ENCODE measurements around the gene AK4. TPM values are rescaled to one million over a fixed set of nuclear protein-coding genes. Genes with fewer than 3 reads are reported as not detected.

Gene AK4
- total and polyA plus RNA-seq, 2 experiments from 2014 or later = 65.4 to 110 TPM

DNA sequence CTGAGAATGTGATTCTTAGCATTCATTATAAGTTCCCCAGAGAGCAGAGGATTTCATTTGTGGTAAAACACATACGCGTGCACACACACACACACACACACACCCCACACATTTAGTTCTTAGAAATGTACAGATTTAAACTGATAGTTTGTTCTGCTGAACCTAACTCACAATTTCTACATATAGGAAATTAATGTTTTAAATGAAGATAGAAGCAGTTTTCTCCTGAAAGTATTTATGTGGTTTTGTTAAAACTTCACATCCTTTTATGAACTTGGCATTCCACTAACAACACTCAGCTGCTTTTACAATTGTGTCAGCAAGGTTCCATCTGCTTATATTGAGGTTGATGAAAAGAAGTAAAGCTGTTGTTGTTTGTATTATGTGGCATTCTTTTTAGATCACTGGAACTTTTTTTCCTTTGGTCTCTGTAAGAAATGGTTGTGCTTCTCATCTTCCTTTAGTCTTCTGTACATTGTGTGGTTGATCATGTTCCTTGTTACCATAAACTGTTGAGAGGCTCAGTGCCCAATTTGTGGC lies 41.6 kb downstream of the AK4 start:
- no peak overlapping the region for H3K27ac ChIP-seq
- no peak overlapping the region for H3K4me3 ChIP-seq
- peaks cover 14% of the 10 kb centered on the region; the same call in 1 of the 2 replicates for H3K36me3 ChIP-seq (ENCODE audit: low read depth)
- H3K27me3 ChIP-seq (replicated peaks; ENCODE audit: insufficient read depth) = no peaks in the 10 kb centered on the region
- DNase-seq = peak; percentile 36
- peak overlapping the region; percentile 36 for H3K4me2 ChIP-seq (ENCODE audit: unreplicated experiment)
- peaks cover 20% of the 10 kb centered on the region; the same call in 1 of the 2 replicates for H4K20me1 ChIP-seq (ENCODE audit: insufficient read depth)
- WGBS, 2 experiments (ENCODE audit: low coverage in 1 of 2, low lambda C conversion rate in 2 of 2, missing lambda C conversion rate in 2 of 2) = 92 to 98% methylated on average over 2 of the region's 2 CpGs
- peaks cover 13% of the 10 kb centered on the region for H3F3A ChIP-seq (ENCODE audit: insufficient read depth)
- H3K79me2 ChIP-seq (ENCODE audit: insufficient read depth) = peaks cover 95% of the 10 kb centered on the region
- no peak overlapping the region for H3K9ac ChIP-seq
- no peaks in the 10 kb centered on the region for H3K9me2 ChIP-seq (ENCODE audit: insufficient read depth)
- peaks cover 14% of the 10 kb centered on the region for H3K4me1 ChIP-seq (ENCODE audit: insufficient read depth)
- TF ChIP-seq EZH2phosphoT487 (IDR thresholded peaks at IDR 0.05; ENCODE audit: insufficient read depth, low read depth) (no peak), EZH2 (IDR thresholded peaks at IDR 0.05; ENCODE audit: insufficient read depth, poor library complexity, severe bottlenecking) (no peak)
- no peaks in the 10 kb centered on the region for H3K9me3 ChIP-seq (ENCODE audit: low read depth)
- in situ Hi-C loops (cut with MboI) = no loop called here
- H2AFZ ChIP-seq = no peak overlapping the region

- Histone ChIP-seq H3K79me2 (ENCODE audit: insufficient read depth) (peaks cover 89% of the 10 kb centered on the region), H3K9ac (no peak overlapping the region), H4K20me1 (ENCODE audit: insufficient read depth) (0 out of 2 replicates have a peak, but pooled peaks cover 17% of the 10 kb centered on the region), H3K9me3 (ENCODE audit: low read depth) (no peaks in the 10 kb centered on the region), H3K4me3 (no peak overlapping the region), H3K27me3 (replicated peaks; ENCODE audit: insufficient read depth) (no peaks in the 10 kb centered on the region), H3F3A (ENCODE audit: insufficient read depth) (peaks cover 19% of the 10 kb centered on the region), H3K27ac (no peak overlapping the region), H3K4me2 (ENCODE audit: unreplicated experiment) (no peak overlapping the region), H3K36me3 (ENCODE audit: low read depth) (peaks cover 14% of the 10 kb centered on the region; the same call in 1 of the 2 replicates), H2AFZ (no peak overlapping the region), H3K9me2 (ENCODE audit: insufficient read depth) (no peaks in the 10 kb centered on the region), H3K4me1 (ENCODE audit: insufficient read depth) (peaks cover 20% of the 10 kb centered on the region)
- no peak for TF ChIP-seq EZH2phosphoT487 (IDR thresholded peaks at IDR 0.05; ENCODE audit: insufficient read depth, low read depth)
- no peak for TF ChIP-seq EZH2 (IDR thresholded peaks at IDR 0.05; ENCODE audit: insufficient read depth, poor library complexity, severe bottlenecking)
- WGBS, 2 experiments (ENCODE audit: low coverage in 1 of 2, low lambda C conversion rate in 2 of 2, missing lambda C conversion rate in 2 of 2) = 97 to 100% methylated on average over 4 of the region's 4 CpGs
- in situ Hi-C loops (cut with MboI) = no loop called here
- no peak for DNase-seq
These were observed 42.2 kb downstream of the AK4 start for GRCh38 chr1:65190229-65190628.

DNA sequence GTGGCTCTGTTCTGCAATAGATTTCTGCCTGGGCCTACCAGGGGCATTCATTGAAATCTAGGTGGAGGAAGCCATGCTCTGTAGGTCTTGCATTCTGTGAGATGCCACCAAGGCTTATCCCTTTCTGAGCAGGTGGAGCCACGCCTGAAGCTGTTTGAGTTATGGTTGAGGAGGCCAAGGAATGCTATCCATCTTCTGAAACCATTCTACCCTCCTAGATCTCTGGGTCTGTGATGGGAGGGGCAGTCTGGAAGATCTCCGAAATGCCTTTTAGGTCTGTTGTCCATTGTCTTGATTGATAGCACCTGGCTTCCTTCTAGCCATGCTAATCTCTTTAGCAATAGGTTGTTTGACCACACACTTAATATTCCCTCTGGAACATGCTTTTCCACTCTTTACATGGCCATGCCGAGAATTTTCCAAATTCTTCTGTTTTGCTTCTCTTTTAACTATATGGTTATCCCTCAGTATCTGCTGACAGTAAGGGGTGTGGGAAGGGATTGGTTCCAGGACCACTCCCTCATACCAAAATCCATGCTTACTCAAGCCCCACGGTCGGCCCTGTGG lies 45.2 kb downstream of the AK4 start:
- in situ Hi-C loops (cut with MboI) = no loop called here
- WGBS, 2 experiments (ENCODE audit: low coverage in 1 of 2, low lambda C conversion rate in 2 of 2, missing lambda C conversion rate in 2 of 2) = 97 to 98% methylated on average over 5 of the region's 5 CpGs

DNA sequence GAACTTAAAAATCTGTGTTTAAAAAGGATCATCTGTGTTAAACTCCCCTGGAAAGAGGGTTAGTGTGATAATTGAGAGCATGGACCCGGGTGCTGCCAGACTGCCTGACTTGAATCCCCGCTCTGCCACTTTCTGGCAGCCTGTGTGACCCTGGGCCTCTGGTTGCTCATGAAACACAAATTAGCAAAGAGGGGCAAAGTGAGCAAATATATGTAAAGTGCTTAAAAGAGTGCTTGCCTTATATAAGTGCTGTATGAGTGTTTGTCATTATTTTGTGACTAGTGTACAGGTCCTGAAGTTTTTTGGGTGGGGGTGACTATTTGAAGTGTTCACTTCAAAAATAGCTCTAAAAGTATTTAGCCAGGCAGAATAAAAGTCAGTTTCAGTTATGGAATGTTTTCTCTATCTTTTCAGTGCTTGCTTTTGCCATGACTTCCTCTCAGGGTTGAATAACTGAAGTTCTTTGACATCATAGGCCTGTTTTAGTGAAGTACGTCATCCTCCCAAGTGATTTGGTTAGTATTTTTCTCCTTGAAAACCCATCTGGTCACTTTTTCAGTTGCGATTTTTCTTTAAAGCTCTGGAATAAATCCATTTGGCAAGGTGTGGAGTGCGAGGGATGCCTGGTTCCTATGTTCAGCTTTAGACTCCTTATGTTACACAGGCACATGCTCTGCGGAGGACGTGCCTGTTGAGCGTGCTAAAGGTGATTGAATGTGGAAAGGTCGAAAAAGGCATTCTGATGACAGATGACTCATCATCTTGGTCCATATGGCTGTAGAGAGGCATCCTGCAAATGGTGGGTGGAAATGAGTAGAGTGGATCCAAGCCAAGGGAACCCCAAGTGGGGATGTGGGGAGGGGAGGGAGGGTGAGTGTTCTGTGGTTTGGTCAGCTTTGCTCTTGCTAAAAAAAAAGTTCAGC lies 47.8 kb downstream of the AK4 start:
- DNase-seq = peak; percentile 87
- no peaks in the 10 kb centered on the region for H3K9me2 ChIP-seq (ENCODE audit: insufficient read depth)
- H3K79me2 ChIP-seq (ENCODE audit: insufficient read depth) = peaks cover 57% of the 10 kb centered on the region
- TF ChIP-seq EZH2phosphoT487 (IDR thresholded peaks at IDR 0.05; ENCODE audit: insufficient read depth, low read depth) (0 out of 2 replicates have a peak, but pooled peaks have one; percentile 50), EZH2 (IDR thresholded peaks at IDR 0.05; ENCODE audit: insufficient read depth, poor library complexity, severe bottlenecking) (no peak)
- H3K4me3 ChIP-seq = no peak overlapping the region
- H3K27ac ChIP-seq = peak overlapping the region; percentile 66
- peaks cover 44% of the 10 kb centered on the region for H3K4me1 ChIP-seq (ENCODE audit: insufficient read depth)
- H4K20me1 ChIP-seq (ENCODE audit: insufficient read depth) = peaks cover 23% of the 10 kb centered on the region; the same call in 1 of the 2 replicates
- H2AFZ ChIP-seq = no peak overlapping the region
- in situ Hi-C loops (cut with MboI) = no loop called here
- 52 to 53% methylated on average over 9 of the region's 9 CpGs for WGBS, 2 experiments (ENCODE audit: low coverage in 1 of 2, low lambda C conversion rate in 2 of 2, missing lambda C conversion rate in 2 of 2)
- H3K9me3 ChIP-seq (ENCODE audit: low read depth) = no peaks in the 10 kb centered on the region
- no peaks in the 10 kb centered on the region for H3K27me3 ChIP-seq (replicated peaks; ENCODE audit: insufficient read depth)
- H3K4me2 ChIP-seq (ENCODE audit: unreplicated experiment) = peak overlapping the region; percentile 53
- H3K36me3 ChIP-seq (ENCODE audit: low read depth) = peaks cover 14% of the 10 kb centered on the region; the same call in 1 of the 2 replicates
- peaks cover 48% of the 10 kb centered on the region for H3F3A ChIP-seq (ENCODE audit: insufficient read depth)
- peak overlapping the region; percentile 35 for H3K9ac ChIP-seq

More for the DNA sequence above, 45.2 kb downstream of the AK4 start:
- no peak for TF ChIP-seq EZH2 (IDR thresholded peaks at IDR 0.05; ENCODE audit: insufficient read depth, poor library complexity, severe bottlenecking)
- no peak for TF ChIP-seq EZH2phosphoT487 (IDR thresholded peaks at IDR 0.05; ENCODE audit: insufficient read depth, low read depth)
- H4K20me1 ChIP-seq (ENCODE audit: insufficient read depth) = peaks cover 19% of the 10 kb centered on the region; the same call in 1 of the 2 replicates
- no peak for DNase-seq
- no peaks in the 10 kb centered on the region for H3K9me2 ChIP-seq (ENCODE audit: insufficient read depth)
- no peak overlapping the region for H3K4me3 ChIP-seq
- H2AFZ ChIP-seq = no peak overlapping the region
- H3K9me3 ChIP-seq (ENCODE audit: low read depth) = no peaks in the 10 kb centered on the region
- H3K9ac ChIP-seq = no peak overlapping the region
- H3K36me3 ChIP-seq (ENCODE audit: low read depth) = peaks cover 14% of the 10 kb centered on the region; the same call in 1 of the 2 replicates
- H3K79me2 ChIP-seq (ENCODE audit: insufficient read depth) = peaks cover 65% of the 10 kb centered on the region
- H3K4me2 ChIP-seq (ENCODE audit: unreplicated experiment) = no peak overlapping the region
- peaks cover 50% of the 10 kb centered on the region for H3K4me1 ChIP-seq (ENCODE audit: insufficient read depth)
- no peaks in the 10 kb centered on the region for H3K27me3 ChIP-seq (replicated peaks; ENCODE audit: insufficient read depth)
- no peak overlapping the region for H3K27ac ChIP-seq
- H3F3A ChIP-seq (ENCODE audit: insufficient read depth) = peaks cover 47% of the 10 kb centered on the region

Data from GM23248 (cell line).